ENCODE results near the gene CGRRF1. TPM values are rescaled to one million over a fixed set of nuclear protein-coding genes. Genes with fewer than 3 reads are reported as not detected.

Gene CGRRF1
- total RNA-seq, 1 donor from 2014 or later, result 19.7 TPM

- no peak for DNase-seq (ENCODE audit: low read depth)
- no peak for FAIRE-seq
- H3K36me3 ChIP-seq (ENCODE audit: control insufficient read depth, insufficient read depth, low read length), result no peaks in the 10 kb centered on the region
- no peaks in the 10 kb centered on the region for H3K27me3 ChIP-seq (ENCODE audit: control insufficient read depth, insufficient read depth, low read length)
- no peak overlapping the region for H3K4me3 ChIP-seq (ENCODE audit: low read depth, low read length)
- TF ChIP-seq CTCF (IDR thresholded peaks at IDR 0.05; ENCODE audit: insufficient read depth, low read length, severe bottlenecking), result no peak
Measured at GRCh38 chr14:54489731-54490444, 19.8 kb upstream of the CGRRF1 start.

- Histone ChIP-seq H3K4me3 (ENCODE audit: low read depth, low read length) (no peak overlapping the region), H3K27me3 (ENCODE audit: control insufficient read depth, insufficient read depth, low read length) (no peaks in the 10 kb centered on the region), H3K36me3 (ENCODE audit: control insufficient read depth, insufficient read depth, low read length) (no peaks in the 10 kb centered on the region)
- DNase-seq (ENCODE audit: low read depth) (no peak), FAIRE-seq (no peak)
- no peak for TF ChIP-seq CTCF (IDR thresholded peaks at IDR 0.05; ENCODE audit: insufficient read depth, low read length, severe bottlenecking)
Measured at GRCh38 chr14:54490445-54491175, 19.1 kb upstream of the CGRRF1 start.

DNA sequence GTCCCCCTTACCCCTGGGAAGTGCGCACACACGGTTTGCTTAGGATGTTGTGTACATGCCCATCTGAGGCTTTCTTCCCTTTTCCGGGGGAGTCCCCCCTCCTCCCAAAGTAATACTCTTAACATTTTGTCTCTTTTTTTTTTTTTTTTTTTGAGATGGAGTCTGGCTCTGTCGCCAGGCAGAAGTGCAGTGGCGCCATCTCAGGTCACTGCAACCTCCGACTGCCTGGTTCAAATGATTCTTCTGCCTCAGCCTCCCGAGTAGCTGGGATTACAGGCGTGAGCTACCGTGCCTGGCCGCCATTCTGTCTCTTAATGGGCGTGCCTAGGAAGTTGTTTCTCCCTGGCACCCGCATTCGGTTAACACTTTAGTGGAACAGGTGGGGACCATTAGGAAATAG is 16.4 kb upstream of the CGRRF1 start:
- FAIRE-seq (no peak), DNase-seq (ENCODE audit: low read depth) (no peak)
- Histone ChIP-seq H3K36me3 (ENCODE audit: control insufficient read depth, insufficient read depth, low read length) (no peaks in the 10 kb centered on the region), H3K27me3 (ENCODE audit: control insufficient read depth, insufficient read depth, low read length) (no peaks in the 10 kb centered on the region), H3K4me3 (ENCODE audit: low read depth, low read length) (no peak overlapping the region)
- TF ChIP-seq CTCF (IDR thresholded peaks at IDR 0.05; ENCODE audit: insufficient read depth, low read length, severe bottlenecking), result no peak

GRCh38 chr14:54497224-54497623 is 12.5 kb upstream of the CGRRF1 start:
- no peak overlapping the region for H3K4me3 ChIP-seq (ENCODE audit: low read depth, low read length)
- FAIRE-seq (no peak), DNase-seq (ENCODE audit: low read depth) (no peak)
- no peak for TF ChIP-seq CTCF (IDR thresholded peaks at IDR 0.05; ENCODE audit: insufficient read depth, low read length, severe bottlenecking)
- no peaks in the 10 kb centered on the region for H3K36me3 ChIP-seq (ENCODE audit: control insufficient read depth, insufficient read depth, low read length)
- H3K27me3 ChIP-seq (ENCODE audit: control insufficient read depth, insufficient read depth, low read length), result no peaks in the 10 kb centered on the region

DNA sequence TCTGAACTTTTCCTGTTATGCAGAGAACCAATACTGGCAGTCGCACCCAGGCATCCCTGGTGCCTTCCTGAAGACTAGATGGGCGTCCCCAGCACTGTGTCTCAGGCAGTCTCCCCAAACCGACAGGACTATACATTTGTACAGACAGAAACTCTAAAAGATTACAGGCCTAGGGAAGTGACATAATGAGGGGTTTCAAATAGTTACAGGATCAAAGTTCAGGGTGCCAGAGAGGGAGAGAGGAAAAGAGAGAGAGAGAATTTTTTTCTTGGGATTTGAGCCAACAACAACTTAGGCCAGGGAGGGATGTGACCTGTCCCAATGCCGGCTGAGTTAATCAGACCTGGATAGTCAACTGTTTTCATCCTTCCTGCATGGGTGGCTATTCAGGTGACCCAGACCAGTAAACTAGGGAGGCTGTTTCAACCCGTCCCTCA is 11.6 kb upstream of the CGRRF1 start:
- Histone ChIP-seq H3K36me3 (ENCODE audit: control insufficient read depth, insufficient read depth, low read length) (no peaks in the 10 kb centered on the region), H3K4me3 (ENCODE audit: low read depth, low read length) (no peak overlapping the region), H3K27me3 (ENCODE audit: control insufficient read depth, insufficient read depth, low read length) (no peaks in the 10 kb centered on the region)
- TF ChIP-seq CTCF (IDR thresholded peaks at IDR 0.05; ENCODE audit: insufficient read depth, low read length, severe bottlenecking), result no peak
- DNase-seq (ENCODE audit: low read depth) (no peak), FAIRE-seq (no peak)

All from bronchial epithelial cell (primary cell).